Endothelial cell of umbilical vein (primary cell): ENCODE measurements around the gene EEF2K. TPM values are rescaled to one million over a fixed set of nuclear protein-coding genes. Genes with fewer than 3 reads are reported as not detected.

ENCODE experiments used
- BruUV-seq: library from RNA; stranded (reverse); fragments of 400-500 nt; replicated peaks from 2 replicates; lab custom pipeline; 2021; lab: Mats Ljungman, UMichigan
- CTCF ChIA-PET: fragments of 300-600, 350-600 bp; sonication (Branson Sonifier 250); formaldehyde crosslinking; loops from one replicate; lab custom pipeline; 2021; ENCODE audit warnings: antibody characterized with exemption, inconsistent platforms; lab: Charles Lee
- POLR2A ChIA-PET: fragments of 300-600, 350-600 bp; sonication (Branson Sonifier 250); formaldehyde crosslinking; loops from one replicate; lab custom pipeline; 2021; ENCODE audit warnings: antibody characterized with exemption, inconsistent platforms; lab: Charles Lee
- DNase-seq: peaks from one replicate; pipeline ENCODE4 v3.0.0-alpha.2; 2011; ENCODE audit warnings: low read depth, low spot score
- FAIRE-seq: peaks from 2 replicates; lab custom pipeline; 2011; peaks lifted over from hg19 to GRCh38; lab: Jason Lieb, UNC
- H2AFZ ChIP-seq: 2 replicates; pipeline ENCODE4 v1.6.0; 2012; ENCODE audit warnings: low read depth, low read length, control low read depth, inconsistent platforms
- H3K27ac ChIP-seq: 2 replicates; pipeline ENCODE4 v1.5.1; 2011; ENCODE audit warnings: low read depth, mild to moderate bottlenecking, control low read depth, low read length, moderate library complexity; ENCODE audit not compliant: insufficient read depth
- H3K27me3 ChIP-seq, 2 experiments: 2 replicates each; pipeline versions ENCODE4 v1.6.0 to v1.6.1; 2011; ENCODE audit warnings: low read length in 2 of 2, mixed read lengths in 1 of 2; ENCODE audit not compliant: control insufficient read depth in 2 of 2, insufficient read depth in 2 of 2
- H3K36me3 ChIP-seq, 2 experiments: 2 replicates in 1 of 2; 3 replicates in 1 of 2; pipeline ENCODE4 v1.5.1; 2011; ENCODE audit warnings: low read length in 2 of 2, mild to moderate bottlenecking in 1 of 2, moderate library complexity in 1 of 2; ENCODE audit not compliant: control insufficient read depth in 2 of 2, insufficient read depth in 2 of 2; ENCODE audit errors: extremely low read depth in 1 of 2
- H3K4me1 ChIP-seq: 3 replicates; pipeline ENCODE4 v1.5.1; 2011; ENCODE audit warnings: mild to moderate bottlenecking, low read length; ENCODE audit not compliant: control insufficient read depth, insufficient read depth; ENCODE audit errors: extremely low read depth
- H3K4me2 ChIP-seq: 2 replicates; pipeline ENCODE4 v1.6.1; 2011; ENCODE audit warnings: low read length, control low read depth, mixed read lengths; ENCODE audit not compliant: insufficient read depth
- H3K4me3 ChIP-seq, 3 experiments: fragments of 200-600 bp in 1 of 3; sonication (generic), shearing (Covaris generic) in 1 of 3; replicated peaks in 1 of 3; 2 replicates each; pipeline ENCODE4 v1.5.1; 2011 to 2016; ENCODE audit warnings: control low read depth in 3 of 3, low read length in 3 of 3, mild to moderate bottlenecking in 2 of 3, inconsistent platforms in 1 of 3, low read depth in 1 of 3, moderate library complexity in 1 of 3; ENCODE audit not compliant: insufficient read depth in 1 of 3
- H3K79me2 ChIP-seq: 2 replicates; pipeline ENCODE4 v1.6.0; 2012; ENCODE audit warnings: low read length, inconsistent platforms; ENCODE audit not compliant: control insufficient read depth, insufficient read depth
- H3K9ac ChIP-seq: replicated peaks from 2 replicates; pipeline ENCODE3; 2011; ENCODE audit warnings: low read length, control low read depth; ENCODE audit not compliant: insufficient read depth; ENCODE audit errors: extremely low read depth
- H3K9me1 ChIP-seq: replicated peaks from 3 replicates; pipeline ENCODE4 v1.6.0; 2011; ENCODE audit warnings: mild to moderate bottlenecking, low read length; ENCODE audit not compliant: control insufficient read depth, insufficient read depth; ENCODE audit errors: extremely low read depth
- H3K9me3 ChIP-seq: replicated peaks from 2 replicates; pipeline ENCODE4 v1.5.1; 2012; ENCODE audit warnings: low read length, inconsistent platforms; ENCODE audit not compliant: control insufficient read depth, insufficient read depth
- H4K20me1 ChIP-seq: replicated peaks from 2 replicates; pipeline ENCODE3; 2011; ENCODE audit warnings: mild to moderate bottlenecking, low read length; ENCODE audit not compliant: control insufficient read depth, insufficient read depth; ENCODE audit errors: extremely low read depth
- FOS ChIP-seq: IDR thresholded peaks from 2 replicates; pipeline ENCODE4 v1.6.1; 2011; ENCODE audit warnings: mild to moderate bottlenecking, low read length, moderate library complexity, borderline replicate concordance; ENCODE audit not compliant: insufficient read depth
- MYC ChIP-seq: IDR thresholded peaks from one replicate; pipeline ENCODE4 v1.6.1; 2011; ENCODE audit warnings: mild to moderate bottlenecking, low read depth, low read length
- POLR2AphosphoS5 ChIP-seq: IDR thresholded peaks from 2 replicates; pipeline ENCODE4 v1.6.1; 2012; ENCODE audit warnings: low read depth, mild to moderate bottlenecking, control low read depth, low read length, moderate library complexity; ENCODE audit not compliant: insufficient read depth
- dilution Hi-C: fragments of 300-500 bp; cut with MboI; formaldehyde crosslinking; loops from one replicate; pipeline ENCODE4 v1.15.0; 2019; ENCODE audit warnings: low sequenced_read_pairs; ENCODE audit not compliant: extremely low pct_ligation_motif_present
- intact Hi-C: fragments of 100-400 bp; cut with micrococcal nuclease; formaldehyde crosslinking; loops from one replicate; pipeline ENCODE4 v1.10.0; 2022
- polyA plus RNA-seq, 4 experiments: library from polyadenylated mRNA; depleted of rRNA in 3 of 4; stranded (reverse) in 3 of 4; unstranded in 1 of 4; fragments of >200 nt; gene quantifications; 2 replicates each; pipeline versions ENCODE4 v1.2.1 to v1.2.3, GENCODE V29; 2011 to 2012; ENCODE audit warnings: missing spikeins in 1 of 4
- total RNA-seq: library from RNA; stranded (reverse); gene quantifications from 2 replicates; pipeline ENCODE4 v1.2.3, GENCODE V29; 2021
- TF ChIP-seq, protein P1 (sequence below), 2 donors: IDR thresholded peaks; 1 replicate in 1 of 2; 2 replicates in 1 of 2; pipeline ENCODE4 v1.5.1; 2011; ENCODE audit warnings: low read length in 2 of 2, mild to moderate bottlenecking in 2 of 2, moderate library complexity in 2 of 2, control low read depth in 1 of 2, inconsistent platforms in 1 of 2, low read depth in 1 of 2; ENCODE audit not compliant: insufficient read depth in 1 of 2; ENCODE audit errors: extremely low read depth in 1 of 2

EEF2K gene
- total and polyA plus RNA-seq, 2 donors (not counting 3 experiments of a cell fraction or from before 2014, with no cell fraction given) = 16.0 to 48.6 TPM

DNA sequence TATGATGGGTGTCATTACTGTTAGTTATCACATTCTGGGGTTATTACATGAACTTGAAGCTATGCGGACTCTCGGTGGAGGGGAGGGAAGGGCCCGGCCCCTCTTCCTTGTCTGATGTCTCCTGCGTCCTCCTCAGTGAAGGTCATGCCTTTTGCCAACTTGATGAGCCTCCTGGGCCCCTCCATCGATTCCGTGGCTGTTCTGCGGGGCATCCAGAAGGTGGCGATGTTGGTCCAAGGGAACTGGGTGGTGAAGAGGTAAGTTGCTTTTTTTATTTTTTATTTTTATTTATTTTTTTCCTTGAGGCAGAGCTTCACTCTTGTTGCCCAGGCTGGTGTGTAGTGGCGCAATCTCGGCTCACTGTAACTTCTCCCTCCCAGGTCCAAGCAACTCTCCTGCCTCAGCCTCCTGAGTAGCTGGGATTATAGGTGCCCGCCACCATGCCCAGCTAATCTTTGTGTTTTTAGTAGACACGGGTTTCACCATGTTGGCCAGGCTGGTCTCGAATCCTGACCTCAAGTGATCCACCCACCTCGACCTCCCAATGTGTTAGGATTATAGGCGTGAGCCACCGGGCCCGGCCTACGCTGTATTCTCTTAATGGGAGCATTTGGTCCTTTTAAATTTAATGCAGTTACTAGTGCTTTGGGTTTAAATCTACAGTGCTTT is 112.7 kb downstream of the EEF2K start:
- H3K4me3 ChIP-seq = no peak overlapping the region
- no peaks in the 10 kb centered on the region for H3K9me1 ChIP-seq
- BruUV-seq = no TSS peak
- H3K9ac ChIP-seq = no peak overlapping the region
- peaks cover 8 to 34% of the 10 kb centered on the region in 2 experiments for H3K36me3 ChIP-seq
- H3K79me2 ChIP-seq = peaks cover 6% of the 10 kb centered on the region
- DNase-seq = peak; percentile 41
- ChIA-PET POLR2A (no interaction called here), CTCF (interaction anchor here (1.0 to 2.5 kb wide), 7 partner anchors 9 to 1162 kb away, joined by 3 to 10 read pairs (median 4); no protein-coding TSS in a partner anchor)
- H3K27ac ChIP-seq = no peak overlapping the region
- intact Hi-C loops (no loop called here), dilution Hi-C loops (no loop called here)
- H4K20me1 ChIP-seq = no peaks in the 10 kb centered on the region
- H3K4me2 ChIP-seq = no peak overlapping the region
- no peak for TF ChIP-seq POLR2AphosphoS5
- no peak for TF ChIP-seq FOS
- TF ChIP-seq, protein P1, sequence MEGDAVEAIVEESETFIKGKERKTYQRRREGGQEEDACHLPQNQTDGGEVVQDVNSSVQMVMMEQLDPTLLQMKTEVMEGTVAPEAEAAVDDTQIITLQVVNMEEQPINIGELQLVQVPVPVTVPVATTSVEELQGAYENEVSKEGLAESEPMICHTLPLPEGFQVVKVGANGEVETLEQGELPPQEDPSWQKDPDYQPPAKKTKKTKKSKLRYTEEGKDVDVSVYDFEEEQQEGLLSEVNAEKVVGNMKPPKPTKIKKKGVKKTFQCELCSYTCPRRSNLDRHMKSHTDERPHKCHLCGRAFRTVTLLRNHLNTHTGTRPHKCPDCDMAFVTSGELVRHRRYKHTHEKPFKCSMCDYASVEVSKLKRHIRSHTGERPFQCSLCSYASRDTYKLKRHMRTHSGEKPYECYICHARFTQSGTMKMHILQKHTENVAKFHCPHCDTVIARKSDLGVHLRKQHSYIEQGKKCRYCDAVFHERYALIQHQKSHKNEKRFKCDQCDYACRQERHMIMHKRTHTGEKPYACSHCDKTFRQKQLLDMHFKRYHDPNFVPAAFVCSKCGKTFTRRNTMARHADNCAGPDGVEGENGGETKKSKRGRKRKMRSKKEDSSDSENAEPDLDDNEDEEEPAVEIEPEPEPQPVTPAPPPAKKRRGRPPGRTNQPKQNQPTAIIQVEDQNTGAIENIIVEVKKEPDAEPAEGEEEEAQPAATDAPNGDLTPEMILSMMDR (IDR thresholded peaks at IDR 0.05; ENCODE audit: extremely low read depth in 1 of 2, insufficient read depth in 1 of 2, low read depth in 1 of 2, low read length in 2 of 2) = peak; percentile 59 to 63
- TF ChIP-seq MYC = no peak
- FAIRE-seq = peak; percentile 57
- H2AFZ ChIP-seq = no peak overlapping the region
- no peaks in the 10 kb centered on the region for H3K27me3 ChIP-seq
- H3K4me1 ChIP-seq = peaks cover 14% of the 10 kb centered on the region
- H3K9me3 ChIP-seq = no peaks in the 10 kb centered on the region
